NCI-H524 (cell line): ENCODE data around the gene ACTG1.

Experiments
- DNase-seq, 2 experiments: peaks; one replicate each; lab custom pipeline; 2025; lab: John Stamatoyannopoulos, UW

ACTG1 gene

DNA sequence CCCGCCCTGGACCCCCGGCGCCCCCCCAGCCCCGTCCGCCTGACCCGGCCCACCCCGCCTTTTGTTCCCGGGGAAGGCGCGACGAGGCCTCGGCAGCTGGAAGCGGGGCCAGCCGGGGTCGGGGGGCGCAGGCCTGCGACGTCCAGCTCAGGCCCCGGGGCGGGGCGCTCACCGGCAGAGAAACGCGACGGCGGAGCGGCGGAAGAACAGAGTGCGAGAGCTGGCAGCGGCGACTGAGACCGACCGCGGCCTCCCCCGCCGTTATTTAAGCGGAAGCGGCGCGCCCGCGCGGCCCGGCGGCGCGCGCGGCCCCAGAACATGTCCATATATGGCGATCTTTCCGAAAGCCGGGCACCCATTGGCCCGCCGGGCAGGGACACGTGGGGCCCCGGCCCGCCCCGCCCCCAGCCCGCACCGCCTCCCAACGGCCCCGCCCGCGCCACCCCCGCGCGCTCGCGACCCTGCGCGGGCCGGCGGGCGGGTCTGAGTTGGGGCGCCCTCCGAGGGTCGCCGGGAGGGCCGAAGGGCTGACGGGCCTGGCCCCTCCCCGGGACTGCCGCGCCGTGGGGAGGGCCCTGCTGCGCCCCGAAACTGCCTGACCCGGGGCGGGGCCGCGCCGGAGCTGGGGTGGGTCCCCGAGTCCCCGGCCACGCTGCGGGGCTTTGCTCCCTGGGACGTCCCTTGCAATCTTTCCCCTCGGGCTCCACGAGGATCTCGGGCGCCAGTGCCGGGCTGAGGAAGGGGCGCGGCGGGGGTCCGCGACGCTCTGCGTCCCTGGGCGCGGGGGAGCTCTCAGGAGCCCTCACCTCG, at the start of gene ACTG1:
ACTG1 (minus strand) TSS at position 238 of the 810 bp plus-strand sequence. CDS start 445 bp downstream, outside the sequence.
- DNase-seq = peak; percentile 92 to 98

DNA sequence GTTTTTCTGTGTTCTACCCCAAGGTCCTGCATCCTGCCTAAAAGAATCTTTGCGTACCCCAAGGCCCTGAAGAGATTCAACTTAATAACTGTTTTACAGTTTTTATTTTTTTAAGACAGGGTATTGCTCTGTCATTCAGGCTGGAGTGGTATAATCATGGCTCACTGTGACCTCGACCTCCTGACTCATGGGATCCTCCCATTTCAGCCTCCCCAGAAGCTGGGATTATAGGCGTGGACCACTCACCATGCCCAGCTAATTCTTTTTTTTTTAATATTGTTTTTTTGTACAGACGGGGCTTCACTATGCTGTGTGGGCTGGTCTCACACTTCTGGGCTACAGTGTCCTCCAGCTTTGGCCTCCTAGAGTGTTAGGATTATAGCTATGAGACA, 48.9 kb upstream of the ACTG1 start:
- no peak for DNase-seq

DNA sequence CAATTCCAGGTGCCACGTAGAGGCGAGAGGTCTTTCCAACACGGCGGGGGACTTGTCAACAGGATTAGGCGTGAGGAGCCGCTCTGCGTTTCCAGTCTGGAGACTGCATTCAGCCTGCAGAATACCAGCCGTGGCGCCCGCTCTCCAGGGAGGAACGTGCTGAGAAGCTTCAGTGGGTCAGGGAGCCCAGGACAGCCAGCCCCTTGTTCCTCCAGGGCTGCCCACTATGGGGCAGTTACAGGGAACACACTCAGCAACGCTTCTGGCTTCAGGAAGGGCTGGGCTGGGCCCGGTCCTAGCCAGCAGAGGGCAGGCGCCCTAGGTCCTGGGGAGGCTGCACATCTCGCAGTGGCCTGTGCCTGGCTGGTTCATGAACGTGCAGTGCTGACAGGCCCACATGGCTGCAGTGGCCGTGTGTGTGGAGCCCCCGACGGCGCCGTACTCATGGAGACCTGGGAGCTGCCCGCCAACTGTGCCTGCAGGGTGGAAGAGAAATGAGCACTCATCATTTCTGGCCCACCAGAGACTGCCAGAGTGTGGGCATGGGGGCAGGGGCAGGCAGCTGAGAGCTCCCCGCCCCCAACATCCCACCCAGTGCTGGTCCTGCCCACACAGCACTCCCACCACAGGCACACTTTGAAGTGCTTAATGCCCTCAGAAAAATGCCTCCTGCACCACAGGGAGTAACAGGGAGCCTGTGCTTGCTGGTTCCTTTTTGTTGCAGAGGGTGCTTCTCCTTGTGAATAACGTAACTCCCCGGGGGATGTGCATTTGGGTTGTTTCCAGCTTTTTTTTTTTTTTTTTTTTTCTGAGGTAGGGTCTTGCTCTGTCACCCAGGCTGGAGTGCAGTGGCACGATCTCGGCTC, 46.6 kb upstream of the ACTG1 start:
- DNase-seq = peak in 1 of 2 experiments; percentile 37

DNA sequence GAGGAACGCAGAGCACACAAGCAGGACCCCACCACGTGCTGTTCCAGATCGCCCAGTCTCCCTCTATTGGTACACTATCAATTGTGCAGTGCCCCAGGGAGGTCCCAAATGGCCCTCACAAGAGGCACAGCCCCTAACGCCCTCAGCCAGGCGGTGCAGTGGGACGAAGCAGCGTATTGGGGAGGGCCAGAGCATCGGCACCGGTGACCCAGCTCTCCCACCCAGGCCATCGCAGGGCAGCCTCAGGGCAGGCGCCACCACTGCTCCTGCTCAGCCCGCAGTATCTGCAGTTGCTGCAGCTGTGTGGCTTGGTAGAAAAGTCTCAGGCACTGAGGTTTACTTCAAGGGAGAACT, 45.5 kb upstream of the ACTG1 start:
- DNase-seq = no peak

DNA sequence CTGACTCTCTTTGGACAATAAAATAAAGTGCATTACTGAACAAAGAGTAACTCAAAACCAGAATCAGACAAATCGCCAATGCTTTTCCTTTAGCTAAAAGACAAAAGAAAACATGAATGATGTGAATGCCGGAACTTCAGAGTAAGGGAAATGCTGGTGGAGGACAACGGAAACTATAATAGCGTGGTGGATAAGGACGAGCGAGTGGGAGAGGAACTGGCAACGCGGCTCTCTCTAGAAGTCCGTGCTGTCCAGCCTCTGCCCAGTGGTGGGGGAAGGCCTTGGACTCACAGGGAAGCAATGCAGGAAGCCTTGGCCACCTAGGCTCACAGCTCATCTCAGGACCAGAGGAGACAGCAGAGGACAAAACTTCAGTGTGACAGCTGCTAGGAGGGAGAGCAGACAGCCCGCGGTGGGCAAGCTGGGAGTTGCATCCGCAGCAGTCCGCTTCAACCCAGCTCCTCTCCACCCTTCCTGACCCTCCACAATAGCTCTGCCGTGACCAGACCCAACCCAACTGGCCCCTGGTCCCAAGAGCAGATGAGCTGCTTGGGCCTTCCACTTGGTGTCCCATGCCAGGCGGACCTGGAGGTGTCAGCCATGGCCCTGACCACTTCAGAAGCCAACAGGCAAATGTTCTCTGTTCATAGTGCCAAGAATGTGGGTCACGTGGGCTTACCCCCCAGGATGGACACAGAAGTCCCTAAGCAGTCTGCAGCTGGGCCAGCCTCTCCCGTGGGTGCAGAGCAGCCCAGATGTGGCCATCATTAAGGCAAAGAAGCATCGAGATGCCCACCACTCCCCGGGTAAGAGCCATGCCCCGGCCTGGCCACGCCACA, 44.9 kb upstream of the ACTG1 start:
- DNase-seq = no peak

DNA sequence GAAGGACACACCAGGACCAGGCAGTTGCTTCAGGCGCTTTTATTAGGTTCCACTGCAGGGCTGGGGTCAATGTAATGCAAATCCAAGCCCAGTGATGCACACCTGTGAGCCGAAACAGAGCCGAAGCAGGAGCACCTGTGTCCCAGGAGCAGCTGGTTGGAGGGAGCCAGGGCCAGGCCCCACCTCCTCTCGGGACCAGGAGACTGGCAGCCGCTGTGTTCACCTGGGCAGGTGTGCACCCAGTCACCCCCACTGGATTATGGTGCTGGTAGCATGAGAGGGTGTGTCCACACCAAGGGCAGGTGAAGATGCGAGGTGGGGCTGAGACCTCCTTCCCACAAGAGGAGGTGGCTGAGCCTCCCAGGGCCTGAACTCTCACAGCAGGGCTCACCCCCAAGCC, 44.3 kb upstream of the ACTG1 start:
- no peak for DNase-seq

DNA sequence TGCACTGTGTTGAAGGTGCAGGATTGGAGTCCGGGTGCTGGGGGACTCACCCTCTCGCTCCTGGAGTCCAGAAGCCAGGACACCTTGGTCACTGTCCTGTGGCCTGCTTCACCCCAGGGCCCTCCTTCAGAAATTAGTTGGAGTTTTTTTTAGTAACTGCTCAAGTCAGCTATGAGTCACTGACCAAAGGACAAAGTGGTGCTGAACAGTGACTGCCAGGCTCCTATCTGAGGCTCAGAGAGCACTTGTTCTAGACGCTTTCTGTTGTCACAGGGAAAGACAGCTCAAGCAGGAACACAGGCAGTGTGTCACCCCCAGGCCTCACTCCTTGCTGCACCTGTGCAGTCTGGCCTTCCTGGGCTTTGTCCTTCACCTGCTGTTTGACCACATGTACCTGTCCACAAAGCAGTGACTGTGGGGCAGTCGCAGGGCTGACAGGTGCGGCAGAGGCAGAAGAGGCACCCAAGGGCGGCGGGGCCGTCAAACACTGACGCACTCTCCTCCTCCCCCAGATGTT, 43.6 kb upstream of the ACTG1 start:
- DNase-seq = no peak

DNA sequence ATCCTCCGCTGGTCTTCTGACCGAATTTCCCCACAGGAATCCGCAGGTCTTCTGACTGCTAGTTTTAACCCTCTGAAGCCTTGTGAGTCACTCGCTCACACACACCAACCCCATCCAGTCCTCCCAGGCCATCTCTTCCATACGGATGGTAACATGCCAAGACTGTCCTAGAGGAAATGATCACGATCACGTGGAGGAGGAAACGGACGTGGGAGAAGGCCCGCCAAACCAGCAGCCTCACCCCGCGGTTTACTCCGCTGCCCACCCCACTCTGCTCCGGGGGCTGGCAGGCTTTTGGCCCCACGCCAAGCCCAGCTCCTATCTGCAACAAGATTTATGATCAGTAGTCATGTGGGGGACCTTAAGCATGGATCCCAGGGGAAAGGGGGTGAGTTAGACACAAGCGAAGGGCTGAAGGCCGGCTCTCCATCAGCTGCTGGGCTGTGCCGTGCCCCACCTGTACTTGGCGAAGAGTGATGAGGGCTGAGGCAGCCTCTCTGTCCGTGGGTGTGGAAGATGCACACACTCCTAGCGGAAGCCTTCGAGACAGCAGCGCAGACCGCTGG, 41.1 kb upstream of the ACTG1 start:
- DNase-seq = peak in 1 of 2 experiments; percentile 44

DNA sequence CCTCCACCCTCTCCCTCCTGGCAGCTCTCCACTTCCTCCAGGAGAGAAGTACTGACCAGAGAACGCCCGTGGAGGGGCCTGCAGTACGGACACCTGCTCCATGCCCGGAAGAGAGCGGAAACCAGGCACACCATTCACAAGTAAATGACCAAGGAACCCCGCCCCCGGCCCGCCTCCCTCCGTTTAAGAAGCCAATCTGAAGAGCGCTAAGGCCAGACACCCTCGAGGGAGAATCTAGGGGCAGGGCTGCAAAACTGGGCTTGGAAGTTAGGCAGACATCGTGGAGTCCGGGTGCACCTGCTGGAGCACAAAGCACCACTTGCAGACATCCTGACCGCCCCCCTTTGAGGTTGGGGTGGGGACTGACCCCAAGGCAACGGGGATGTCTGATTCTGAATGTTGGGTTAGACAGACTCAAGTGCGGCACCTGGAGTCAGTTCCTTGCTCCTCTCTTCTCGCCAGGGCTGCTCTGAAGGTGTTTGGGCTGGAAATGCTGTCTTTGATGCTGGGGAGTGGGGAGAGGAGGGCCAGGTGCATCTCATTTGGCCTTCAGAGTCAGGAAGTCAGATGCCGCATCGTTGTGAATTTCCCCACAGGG, 40.5 kb upstream of the ACTG1 start:
- peak; percentile 87 to 91 for DNase-seq

DNA sequence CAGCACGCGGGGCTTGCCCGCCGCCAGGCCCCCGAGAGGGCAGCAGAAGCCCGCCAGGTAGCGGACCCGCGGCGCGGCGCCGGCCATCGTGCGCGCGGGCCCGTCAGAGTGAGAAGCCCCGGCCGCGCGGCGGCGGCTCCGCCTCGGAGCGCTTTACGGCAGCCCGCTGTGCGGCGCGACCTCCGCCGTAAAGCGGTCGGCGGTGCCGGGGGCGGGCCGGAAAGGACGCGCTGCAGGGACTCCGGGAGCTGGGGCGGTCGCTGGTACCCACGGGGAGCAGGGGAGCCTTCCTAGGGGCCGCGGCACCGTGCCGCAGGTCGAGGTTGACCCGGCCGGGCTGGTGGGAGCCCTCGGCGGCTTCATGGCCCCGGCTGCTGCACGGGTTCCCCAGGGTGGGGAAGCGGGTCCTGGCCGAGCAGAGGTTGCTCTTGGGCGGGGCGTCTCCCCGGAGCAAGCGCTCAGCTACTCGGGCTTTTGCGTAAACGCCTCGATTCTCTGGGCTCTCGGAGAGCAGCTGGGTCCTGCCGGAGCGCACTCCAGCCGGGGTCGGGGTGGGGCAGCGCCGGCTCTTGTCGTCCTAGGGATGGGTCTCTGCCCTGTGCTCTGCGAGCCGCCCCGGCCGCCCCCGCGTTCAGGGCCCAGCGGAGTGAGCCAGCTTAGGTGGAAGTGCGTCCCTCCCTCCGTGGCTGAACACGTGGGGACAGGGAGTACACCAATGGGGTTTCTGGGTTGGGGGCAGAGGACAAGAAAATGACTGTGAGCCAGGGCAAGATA, 39.8 kb upstream of the ACTG1 start, which contains the start of gene FAAP100:
FAAP100 (minus strand) TSS at position 110 of the 774 bp plus-strand sequence; CDS start at position 87, 23 bp downstream.
- DNase-seq = peak; percentile 89 to 93

DNA sequence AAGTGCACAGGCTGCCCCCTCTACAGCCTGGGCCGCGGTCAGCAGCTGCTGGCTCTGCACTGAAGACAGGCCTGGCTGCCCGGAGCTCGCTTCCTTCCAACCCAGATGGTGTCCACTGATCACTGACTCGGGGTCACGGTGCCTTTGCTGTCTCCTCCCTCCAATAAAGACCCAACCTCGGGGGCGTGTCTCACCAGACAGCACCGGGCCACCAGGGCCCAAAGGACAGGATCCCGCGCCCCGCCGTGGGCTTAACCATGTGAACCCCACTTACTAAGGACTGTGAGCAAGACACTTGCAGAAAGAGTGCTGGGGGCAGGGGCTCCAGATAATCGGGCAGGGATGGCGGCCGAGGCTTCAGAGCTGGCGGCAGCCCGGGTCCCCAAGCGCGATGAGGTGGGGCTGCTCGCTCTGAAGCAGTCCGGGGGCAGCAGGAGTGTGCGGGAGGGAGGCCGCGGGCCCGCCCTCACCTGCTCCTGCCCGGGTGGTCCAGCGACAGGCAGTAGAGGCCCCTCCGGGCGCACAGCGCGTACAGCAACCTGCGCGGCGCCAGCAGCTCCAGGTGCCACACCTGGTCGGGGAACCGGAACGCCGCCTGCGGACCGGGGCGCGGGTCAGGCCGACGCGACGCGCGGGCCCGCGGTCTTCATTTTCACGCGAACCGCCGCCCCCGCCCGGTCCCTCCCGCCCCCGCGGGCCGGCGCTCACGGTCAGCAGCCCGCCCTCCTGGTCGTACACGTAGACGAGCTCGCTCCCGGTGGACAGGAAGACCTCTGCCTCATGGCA, 39.1 kb upstream of the ACTG1 start:
- peak in 1 of 2 experiments; percentile 62 for DNase-seq

DNA sequence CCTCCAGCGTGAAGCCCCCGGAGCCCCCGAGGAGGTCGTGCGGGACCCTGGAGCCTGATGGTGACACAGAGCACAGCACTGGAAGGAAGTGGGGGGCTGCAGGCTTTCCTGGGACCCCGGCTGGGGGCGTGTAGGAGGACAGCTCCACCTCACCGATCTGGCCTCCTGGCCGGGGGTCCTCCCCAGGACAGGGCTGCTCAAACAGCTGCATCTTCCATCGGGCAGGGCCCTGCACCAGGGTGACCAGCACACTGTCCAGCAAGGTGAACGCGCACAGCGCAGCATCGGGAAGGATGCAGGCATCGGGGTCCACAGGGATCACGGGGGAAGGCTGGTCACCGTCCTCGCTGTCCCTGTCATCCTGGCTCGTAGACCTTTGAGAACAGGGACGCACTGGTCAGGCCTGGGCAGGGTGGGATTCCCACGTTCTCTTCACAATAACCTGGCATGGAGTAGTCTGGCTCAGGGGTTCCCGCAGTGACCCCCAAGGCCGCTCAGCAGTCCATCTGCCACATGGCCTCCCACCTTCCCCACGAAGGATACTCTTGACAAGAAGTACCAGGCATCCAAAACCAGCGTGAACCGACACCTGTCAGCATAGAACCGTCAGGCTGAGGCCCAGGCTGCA, 38.3 kb upstream of the ACTG1 start:
- DNase-seq = no peak

DNA sequence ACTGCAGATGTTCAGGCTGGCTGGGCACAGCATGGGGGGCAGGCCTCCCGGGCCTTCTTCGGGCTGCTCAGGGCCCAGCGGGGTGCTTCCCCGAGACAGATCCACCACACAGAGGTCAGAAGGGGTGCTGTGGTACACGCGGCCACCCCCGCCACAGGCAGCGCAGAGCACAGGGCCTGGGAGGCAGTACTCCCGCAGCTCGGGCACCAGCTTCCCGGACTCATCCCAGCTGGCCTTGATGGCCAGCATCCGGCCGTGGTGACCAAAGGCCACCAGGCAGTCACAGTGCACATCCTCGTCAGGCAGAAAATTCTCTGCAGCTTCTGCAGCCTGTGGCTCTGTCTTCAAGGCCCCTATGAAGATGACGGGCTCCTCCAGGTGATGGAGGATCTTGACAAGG, 37.7 kb upstream of the ACTG1 start:
- no peak for DNase-seq

DNA sequence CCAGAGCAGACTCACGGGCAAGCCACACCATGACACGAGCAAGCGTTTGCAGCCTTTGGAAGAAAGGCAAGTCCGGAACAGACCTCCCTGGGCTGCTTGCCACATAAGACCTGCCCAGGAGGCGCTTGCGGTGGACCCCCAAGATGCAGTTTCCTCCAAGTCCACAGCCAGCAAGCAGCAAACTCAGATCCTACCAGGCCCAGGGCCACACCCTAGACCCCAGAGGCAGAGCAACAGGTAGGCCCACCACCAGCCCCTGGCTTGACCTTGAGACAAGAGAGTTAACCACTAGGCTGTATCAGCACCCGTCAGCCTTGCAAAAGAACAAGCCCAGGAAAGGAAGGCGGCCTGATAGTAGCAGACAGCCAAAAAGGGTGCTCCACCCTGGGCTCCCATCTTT, 37.2 kb upstream of the ACTG1 start:
- no peak for DNase-seq

DNA sequence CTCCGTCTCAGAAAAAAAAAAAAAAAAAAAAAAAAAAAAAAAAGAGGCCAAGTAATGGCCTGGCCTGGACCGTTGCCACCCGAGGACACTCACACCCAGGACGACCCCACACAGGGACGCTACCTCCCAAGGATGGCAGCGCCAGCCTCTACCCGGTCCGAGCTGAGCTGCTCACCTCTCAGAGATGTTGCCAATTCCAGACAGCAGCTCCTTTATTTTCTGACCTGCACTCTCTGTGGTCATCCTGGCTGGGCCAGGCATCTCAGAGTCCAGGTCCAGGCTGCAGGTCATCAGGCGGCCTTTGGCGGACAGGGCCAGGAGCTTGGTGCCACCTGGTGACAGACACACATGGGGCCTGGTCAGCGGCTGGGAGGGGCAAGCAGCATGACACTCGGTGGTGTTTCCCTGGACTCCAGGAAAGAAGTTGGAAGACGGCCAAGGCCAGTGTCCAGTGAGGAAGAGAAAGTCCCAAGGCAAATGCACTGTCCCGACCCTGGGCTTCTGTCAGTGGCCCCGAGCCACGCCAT, 36.5 kb upstream of the ACTG1 start:
- no peak for DNase-seq

DNA sequence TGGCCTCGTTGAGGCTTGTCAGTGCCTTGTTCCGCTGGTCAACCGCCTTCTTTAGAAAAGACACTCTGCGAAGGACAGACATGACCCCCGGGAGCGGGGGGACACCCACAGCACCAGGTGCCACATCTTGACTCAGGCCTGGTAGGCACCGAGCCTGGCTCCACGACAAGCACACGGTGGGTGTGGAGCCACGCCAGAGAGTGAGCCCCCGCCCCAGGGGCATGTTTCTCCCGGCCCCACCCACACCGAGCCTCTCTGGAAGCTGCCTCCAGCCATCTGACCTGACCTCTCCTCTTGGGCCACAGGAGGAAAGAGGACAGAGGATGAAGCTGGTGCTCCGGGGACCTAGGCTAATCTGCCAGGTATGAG, 35.0 kb upstream of the ACTG1 start:
- DNase-seq = no peak

DNA sequence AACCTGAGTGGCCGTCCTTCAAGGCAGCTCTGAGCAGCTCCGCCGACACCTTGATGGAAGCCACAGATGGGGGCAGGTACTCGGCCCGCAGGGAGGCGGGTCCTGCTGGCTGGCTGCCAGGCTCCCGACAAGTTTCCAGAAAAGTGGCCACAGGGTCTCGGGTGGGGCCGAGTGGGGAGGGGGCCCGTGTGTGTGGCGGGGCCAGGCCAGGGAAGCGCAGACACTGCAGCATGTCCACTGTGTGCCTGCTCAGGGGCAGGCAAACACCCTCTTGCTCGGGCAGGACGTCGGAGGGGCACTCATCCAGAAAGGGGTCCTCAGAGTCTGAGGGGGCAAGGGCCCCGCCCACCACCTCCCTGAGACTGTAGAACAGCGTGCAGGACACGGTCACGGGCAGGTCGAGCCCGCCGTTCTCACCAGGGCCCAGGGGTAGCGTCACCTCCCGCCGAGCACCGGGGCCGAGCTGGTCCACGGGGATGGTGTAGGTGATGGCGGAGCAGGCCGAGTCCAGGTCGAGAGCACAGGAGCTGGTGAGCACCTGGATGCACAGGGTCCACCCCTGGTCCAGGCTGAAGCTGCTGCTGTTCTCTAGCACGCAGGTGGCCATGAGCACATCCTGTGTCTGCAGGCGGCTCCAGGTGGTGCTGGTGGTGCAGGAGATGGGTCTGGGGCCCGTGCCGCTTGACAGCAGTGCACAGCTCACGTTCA, 34.5 kb upstream of the ACTG1 start:
- DNase-seq = no peak
